ENCODE measurements around the gene CSRP1. TPM values are rescaled to one million over a fixed set of nuclear protein-coding genes. Genes with fewer than 3 reads are reported as not detected.

The CSRP1 gene
- total RNA-seq, 1 donor from 2014 or later = 29.5 TPM

- TF ChIP-seq, protein P1, sequence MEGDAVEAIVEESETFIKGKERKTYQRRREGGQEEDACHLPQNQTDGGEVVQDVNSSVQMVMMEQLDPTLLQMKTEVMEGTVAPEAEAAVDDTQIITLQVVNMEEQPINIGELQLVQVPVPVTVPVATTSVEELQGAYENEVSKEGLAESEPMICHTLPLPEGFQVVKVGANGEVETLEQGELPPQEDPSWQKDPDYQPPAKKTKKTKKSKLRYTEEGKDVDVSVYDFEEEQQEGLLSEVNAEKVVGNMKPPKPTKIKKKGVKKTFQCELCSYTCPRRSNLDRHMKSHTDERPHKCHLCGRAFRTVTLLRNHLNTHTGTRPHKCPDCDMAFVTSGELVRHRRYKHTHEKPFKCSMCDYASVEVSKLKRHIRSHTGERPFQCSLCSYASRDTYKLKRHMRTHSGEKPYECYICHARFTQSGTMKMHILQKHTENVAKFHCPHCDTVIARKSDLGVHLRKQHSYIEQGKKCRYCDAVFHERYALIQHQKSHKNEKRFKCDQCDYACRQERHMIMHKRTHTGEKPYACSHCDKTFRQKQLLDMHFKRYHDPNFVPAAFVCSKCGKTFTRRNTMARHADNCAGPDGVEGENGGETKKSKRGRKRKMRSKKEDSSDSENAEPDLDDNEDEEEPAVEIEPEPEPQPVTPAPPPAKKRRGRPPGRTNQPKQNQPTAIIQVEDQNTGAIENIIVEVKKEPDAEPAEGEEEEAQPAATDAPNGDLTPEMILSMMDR (IDR thresholded peaks at IDR 0.05) = no peak
- peaks cover 2% of the 10 kb centered on the region for H3K36me3 Mint-ChIP-seq (ENCODE audit: low read depth)
- ChIA-PET CTCF (interaction anchor here (0.6 to 5.6 kb wide), 18 partner anchors 9 to 1107 kb away, joined by 3 to 219 read pairs (median 7); no protein-coding TSS in a partner anchor), POLR2A (interaction anchor here (0.5 to 1.9 kb wide), 3 partner anchors 32 to 484 kb away, joined by 3 to 16 read pairs (median 3); no protein-coding TSS in a partner anchor)
- peaks cover 10% of the 10 kb centered on the region for H3K4me1 Mint-ChIP-seq
- ATAC-seq (ENCODE audit: low read depth) (no peak), DNase-seq (no peak)
- no peaks in the 10 kb centered on the region for H3K27me3 Mint-ChIP-seq
- intact Hi-C loops (cut with micrococcal nuclease) = loop anchor here (1.0 kb wide), 3 partner anchors 31 to 78 kb away; no protein-coding TSS in a partner anchor
- H3K4me3 Mint-ChIP-seq = no peak overlapping the region
- H3K27ac Mint-ChIP-seq = no peak overlapping the region
- no peaks in the 10 kb centered on the region for H3K9me3 Mint-ChIP-seq
Observed at GRCh38 chr1:201513498-201514243, 6.7 kb upstream of the CSRP1 start.

- Mint-ChIP-seq H3K27ac (no peak overlapping the region), H3K36me3 (ENCODE audit: low read depth) (peaks cover 4% of the 10 kb centered on the region), H3K4me3 (no peak overlapping the region), H3K9me3 (no peaks in the 10 kb centered on the region), H3K4me1 (peaks cover 19% of the 10 kb centered on the region), H3K27me3 (no peaks in the 10 kb centered on the region)
- TF ChIP-seq, protein P1 (IDR thresholded peaks at IDR 0.05) = no peak
- intact Hi-C loops (cut with micrococcal nuclease) = no loop called here
- ATAC-seq (ENCODE audit: low read depth) (no peak), DNase-seq (no peak)
- ChIA-PET CTCF (interaction anchor here (1.2 to 5.6 kb wide), 15 partner anchors 9 to 76 kb away, joined by 3 to 219 read pairs (median 7); no protein-coding TSS in a partner anchor), POLR2A (interaction anchor here (0.7 to 1.9 kb wide), 2 partner anchors 24 to 30 kb away, joined by 8 to 16 read pairs; no protein-coding TSS in a partner anchor)
Observed at GRCh38 chr1:201511941-201512539, 5.1 kb upstream of the CSRP1 start.

GRCh38 chr1:201511396-201511940 lies 4.5 kb upstream of the CSRP1 start:
- ATAC-seq (ENCODE audit: low read depth) (no peak), DNase-seq (no peak)
- Mint-ChIP-seq H3K27me3 (no peaks in the 10 kb centered on the region), H3K4me3 (no peak overlapping the region), H3K36me3 (ENCODE audit: low read depth) (peaks cover 4% of the 10 kb centered on the region), H3K9me3 (no peaks in the 10 kb centered on the region), H3K27ac (no peak overlapping the region), H3K4me1 (peaks cover 21% of the 10 kb centered on the region)
- ChIA-PET CTCF (interaction anchor here (1.2 to 5.6 kb wide), 8 partner anchors 8 to 76 kb away, joined by 3 to 219 read pairs (median 20); no protein-coding TSS in a partner anchor), POLR2A (interaction anchor here (0.7 to 1.9 kb wide), 2 partner anchors 24 to 30 kb away, joined by 8 to 16 read pairs; no protein-coding TSS in a partner anchor)
- intact Hi-C loops (cut with micrococcal nuclease) = no loop called here
- TF ChIP-seq, protein P1 (IDR thresholded peaks at IDR 0.05) = no peak

GRCh38 chr1:201510734-201511133 lies 3.8 kb upstream of the CSRP1 start:
- no peak overlapping the region for H3K27ac Mint-ChIP-seq
- POLR2A ChIA-PET = no interaction called here

More at GRCh38 chr1:201510734-201511133, 3.8 kb upstream of the CSRP1 start:
- peaks cover 28% of the 10 kb centered on the region for H3K4me1 Mint-ChIP-seq
- intact Hi-C loops (cut with micrococcal nuclease) = no loop called here
- peaks cover 4% of the 10 kb centered on the region for H3K36me3 Mint-ChIP-seq (ENCODE audit: low read depth)
- CTCF ChIA-PET = interaction anchor here (1.7 to 3.3 kb wide), 3 partner anchors 10 to 29 kb away, joined by 5 to 47 read pairs (median 30); no protein-coding TSS in a partner anchor
- ATAC-seq (ENCODE audit: low read depth) (no peak), DNase-seq (no peak)
- H3K9me3 Mint-ChIP-seq = no peaks in the 10 kb centered on the region
- TF ChIP-seq, protein P1 (IDR thresholded peaks at IDR 0.05) = no peak
- H3K4me3 Mint-ChIP-seq = no peak overlapping the region
- no peaks in the 10 kb centered on the region for H3K27me3 Mint-ChIP-seq
